Epithelial cell of proximal tubule (primary cell): ENCODE data around the gene SMIM10L1. TPM values are rescaled to one million over a fixed set of nuclear protein-coding genes. Genes with fewer than 3 reads are reported as not detected.

Source experiments
- DNase-seq: peaks from one replicate; pipeline ENCODE4 v3.0.0-alpha.2; 2011; ENCODE audit warnings: low read depth
- H3K4me3 ChIP-seq: 2 replicates; pipeline ENCODE4 v1.5.1; 2011; ENCODE audit warnings: low read depth, mild to moderate bottlenecking, low read length
- total RNA-seq: library from RNA; depleted of rRNA; stranded (reverse); fragments of >200 nt; gene quantifications from 2 replicates; pipeline ENCODE4 v1.2.3, GENCODE V29; 2015
- TF ChIP-seq, protein P1 (sequence below): conservative IDR thresholded peaks from 2 replicates; pipeline ENCODE4 v1.5.1; 2012; ENCODE audit warnings: low read depth, mild to moderate bottlenecking, low read length

The SMIM10L1 gene
- total RNA-seq, 1 donor from 2014 or later: 7.8 TPM

DNA sequence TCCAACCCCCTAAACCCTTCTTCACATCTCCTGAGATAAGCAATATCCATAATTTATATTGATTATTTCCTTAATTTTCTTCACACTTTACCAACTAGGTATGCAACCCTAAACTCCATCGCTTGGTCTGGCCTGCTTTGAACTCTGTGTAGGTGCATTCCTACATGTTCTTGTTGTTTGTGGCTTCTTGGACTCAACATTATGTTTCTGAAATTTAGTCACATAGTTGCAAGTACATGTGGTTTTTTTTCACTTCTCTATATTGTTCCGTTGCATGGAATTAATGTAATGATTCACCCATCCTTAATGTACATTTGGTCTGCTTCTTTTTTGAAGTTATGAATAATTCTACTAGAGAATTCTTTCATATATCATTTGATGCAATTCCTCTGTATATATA is 34.9 kb upstream of the SMIM10L1 start:
- TF ChIP-seq, protein P1, sequence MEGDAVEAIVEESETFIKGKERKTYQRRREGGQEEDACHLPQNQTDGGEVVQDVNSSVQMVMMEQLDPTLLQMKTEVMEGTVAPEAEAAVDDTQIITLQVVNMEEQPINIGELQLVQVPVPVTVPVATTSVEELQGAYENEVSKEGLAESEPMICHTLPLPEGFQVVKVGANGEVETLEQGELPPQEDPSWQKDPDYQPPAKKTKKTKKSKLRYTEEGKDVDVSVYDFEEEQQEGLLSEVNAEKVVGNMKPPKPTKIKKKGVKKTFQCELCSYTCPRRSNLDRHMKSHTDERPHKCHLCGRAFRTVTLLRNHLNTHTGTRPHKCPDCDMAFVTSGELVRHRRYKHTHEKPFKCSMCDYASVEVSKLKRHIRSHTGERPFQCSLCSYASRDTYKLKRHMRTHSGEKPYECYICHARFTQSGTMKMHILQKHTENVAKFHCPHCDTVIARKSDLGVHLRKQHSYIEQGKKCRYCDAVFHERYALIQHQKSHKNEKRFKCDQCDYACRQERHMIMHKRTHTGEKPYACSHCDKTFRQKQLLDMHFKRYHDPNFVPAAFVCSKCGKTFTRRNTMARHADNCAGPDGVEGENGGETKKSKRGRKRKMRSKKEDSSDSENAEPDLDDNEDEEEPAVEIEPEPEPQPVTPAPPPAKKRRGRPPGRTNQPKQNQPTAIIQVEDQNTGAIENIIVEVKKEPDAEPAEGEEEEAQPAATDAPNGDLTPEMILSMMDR: no peak

DNA sequence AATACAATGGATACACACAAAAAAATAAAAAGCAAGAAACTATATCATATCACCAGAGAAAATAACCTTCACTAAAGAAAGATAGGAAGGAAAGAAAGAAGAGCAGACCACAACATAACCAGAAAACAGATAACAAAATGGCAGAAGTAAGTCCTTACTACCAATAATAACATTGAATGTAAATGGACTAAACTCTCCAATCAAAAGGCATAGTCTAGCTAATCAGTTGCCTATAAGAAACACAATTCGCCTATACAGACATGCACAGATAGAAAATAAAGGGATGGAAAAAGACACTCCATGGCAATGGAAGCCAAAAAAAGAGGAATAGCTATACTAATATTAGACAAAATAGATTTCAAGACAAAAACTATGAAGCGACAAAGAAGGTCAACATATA is 27.6 kb upstream of the SMIM10L1 start:
- no peak overlapping the region for H3K4me3 ChIP-seq
- TF ChIP-seq, protein P1: no peak
- no peak for DNase-seq

More for the DNA sequence above, 34.9 kb upstream of the SMIM10L1 start:
- DNase-seq: no peak
- H3K4me3 ChIP-seq: no peak overlapping the region

DNA sequence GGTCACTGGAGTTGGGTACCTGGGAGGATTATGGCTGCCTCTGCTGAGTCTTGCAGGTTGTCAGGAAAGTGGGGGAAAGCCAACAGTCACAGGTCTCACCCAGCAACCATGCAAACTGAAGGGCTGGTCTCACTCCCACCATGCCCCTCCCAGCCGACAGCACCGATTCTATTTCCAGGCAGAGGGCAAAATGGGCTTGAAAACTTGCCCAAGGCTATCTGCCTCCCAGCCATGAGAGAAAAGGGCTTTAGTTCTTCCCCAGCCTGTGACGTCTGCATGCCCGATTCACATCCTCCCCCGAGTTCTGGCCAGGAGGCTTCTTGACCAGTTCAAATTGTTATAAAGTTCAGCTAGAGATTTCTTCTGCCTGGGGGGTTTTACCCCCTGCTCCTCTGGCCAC is 26.7 kb upstream of the SMIM10L1 start:
- H3K4me3 ChIP-seq: no peak overlapping the region
- TF ChIP-seq, protein P1: no peak
- no peak for DNase-seq

DNA sequence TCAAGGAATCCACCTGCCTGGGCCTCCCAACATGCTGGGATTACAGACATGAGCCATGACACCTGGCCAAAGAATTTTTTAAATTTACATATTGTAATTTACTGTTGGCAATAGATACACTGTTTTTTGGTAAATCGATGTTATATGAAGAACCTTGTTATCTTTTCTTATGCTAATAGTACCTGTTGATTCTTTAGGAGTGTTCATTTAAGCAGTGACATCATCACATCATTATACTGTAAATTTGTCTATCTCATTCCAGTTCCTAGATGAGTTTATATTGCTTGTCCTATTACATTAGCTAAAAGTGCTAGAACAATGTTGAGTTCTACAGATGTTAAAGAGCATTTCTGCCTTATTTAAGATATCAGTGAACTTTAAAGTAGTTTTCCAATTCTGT is 23.6 kb upstream of the SMIM10L1 start:
- no peak overlapping the region for H3K4me3 ChIP-seq
- TF ChIP-seq, protein P1: no peak

DNA sequence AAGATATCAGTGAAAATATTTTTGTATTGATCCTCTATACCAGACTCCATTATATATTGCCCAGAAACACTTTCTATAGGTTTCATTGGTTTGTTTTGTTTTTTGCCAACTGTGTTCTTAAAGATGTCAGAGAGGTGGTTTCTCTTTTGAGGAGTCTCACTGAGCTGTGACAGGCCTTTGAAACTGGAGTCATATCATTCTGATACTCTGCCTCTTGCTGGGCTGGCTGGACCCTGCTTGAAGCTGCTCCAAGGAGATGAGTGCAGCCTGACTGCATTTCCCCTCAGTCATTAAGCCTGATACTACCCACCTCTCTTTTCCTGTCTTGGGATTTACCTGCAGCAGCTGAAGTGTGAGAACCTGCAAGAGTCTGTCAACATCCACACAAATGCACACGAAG is 20.2 kb upstream of the SMIM10L1 start:
- TF ChIP-seq, protein P1: no peak
- no peak for DNase-seq
- no peak overlapping the region for H3K4me3 ChIP-seq

More for the DNA sequence above, 23.6 kb upstream of the SMIM10L1 start:
- DNase-seq: no peak

DNA sequence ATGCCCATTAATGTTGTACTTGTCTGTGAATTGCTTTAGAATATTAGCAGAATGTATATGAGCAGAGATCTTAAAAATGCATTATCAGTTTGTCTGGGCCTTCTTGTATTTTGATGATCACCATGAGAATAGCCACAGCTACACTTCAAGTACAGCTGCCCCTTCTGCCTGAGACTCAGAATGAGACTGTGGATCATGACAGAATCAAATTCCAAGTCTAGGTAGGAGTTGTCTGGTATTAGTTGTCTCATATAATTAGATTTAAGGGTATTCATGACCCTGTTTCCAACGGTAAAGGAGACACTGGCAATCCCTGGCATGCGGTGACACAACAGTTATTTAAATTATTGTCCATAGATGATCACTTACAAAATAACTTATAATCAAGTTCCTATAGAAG is 18.3 kb upstream of the SMIM10L1 start:
- TF ChIP-seq, protein P1: no peak
- no peak for DNase-seq
- no peak overlapping the region for H3K4me3 ChIP-seq

DNA sequence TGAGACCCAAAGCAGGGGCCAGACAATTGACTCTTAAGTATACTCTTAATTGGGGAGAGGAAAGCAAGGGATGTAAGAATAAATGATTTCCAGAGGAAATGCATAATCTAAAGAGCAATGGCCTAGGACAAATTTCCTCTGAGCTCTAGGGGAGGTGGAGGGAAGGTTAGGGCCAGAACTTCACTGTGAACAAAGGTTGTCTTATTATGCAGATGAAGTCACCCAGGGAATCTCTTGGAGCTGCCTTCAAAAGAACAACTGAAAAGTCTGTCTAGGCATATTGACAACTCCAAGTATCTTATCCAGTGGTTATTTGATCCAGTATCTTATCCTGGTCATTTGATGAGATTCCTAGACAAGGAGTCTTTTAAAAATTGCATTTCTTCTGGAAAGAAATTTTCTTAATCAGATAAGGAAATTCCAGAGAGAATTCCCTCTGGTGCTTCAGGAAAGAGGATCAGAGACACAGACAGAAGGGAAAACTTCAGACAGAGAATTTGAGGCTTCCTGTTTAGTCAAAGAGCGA is 16.5 kb upstream of the SMIM10L1 start:
- TF ChIP-seq, protein P1: no peak
- DNase-seq: no peak

More for the DNA sequence above, 16.5 kb upstream of the SMIM10L1 start:
- no peak overlapping the region for H3K4me3 ChIP-seq
